EH (cell line): ENCODE measurements around the gene HEPN1.
"Not testable (repeated sequence)": the region's sequence is repeated elsewhere in the genome, so short reads cannot be mapped to it uniquely, and the experiment has no call there.

Source experiments
- DNase-seq: peaks from one replicate; pipeline ENCODE4 v3.0.0-alpha.2; 2015; ENCODE audit warnings: low read depth

The HEPN1 gene

GRCh38 chr11:124942466-124943253 lies 23.6 kb downstream of the HEPN1 start:
- no peak for DNase-seq

GRCh38 chr11:124943254-124943616 lies 24.2 kb downstream of the HEPN1 start:
- peak; percentile 11 for DNase-seq

GRCh38 chr11:124943741-124944140 lies 24.7 kb downstream of the HEPN1 start:
- DNase-seq, result no peak

- no peak for DNase-seq
Measured at GRCh38 chr11:124944565-124944964, 25.5 kb downstream of the HEPN1 start.

- DNase-seq, result no peak
Measured at GRCh38 chr11:124945826-124946225, 26.8 kb downstream of the HEPN1 start.

GRCh38 chr11:124946735-124947141 lies 27.7 kb downstream of the HEPN1 start:
- peak; percentile 63 for DNase-seq

- DNase-seq, result no peak
Measured at GRCh38 chr11:124950601-124951330, 31.7 kb downstream of the HEPN1 start.

- DNase-seq, result no peak
Measured at GRCh38 chr11:124951341-124951740, 32.3 kb downstream of the HEPN1 start.

- peak; percentile 98 for DNase-seq
Measured at GRCh38 chr11:124953753-124954589, 34.9 kb downstream of the HEPN1 start, which contains the start of gene CCDC15. TSS of gene CCDC15 (plus strand) at chr11:124954202. CDS start at chr11:124954733, 531 bp downstream.

- no peak for DNase-seq
Measured at GRCh38 chr11:124954590-124954955, 35.5 kb downstream of the HEPN1 start.

GRCh38 chr11:124955035-124955434 lies 36.0 kb downstream of the HEPN1 start:
- no peak for DNase-seq

GRCh38 chr11:124961972-124962609 lies 43.0 kb downstream of the HEPN1 start:
- DNase-seq, result peak; percentile 80

GRCh38 chr11:124968197-124968596 lies 49.1 kb downstream of the HEPN1 start:
- not testable (repeated sequence) for DNase-seq
